GM12801 (cell line): ENCODE results near the gene CDKAL1.

Experiments
- CTCF ChIP-seq: IDR thresholded peaks from one replicate; pipeline ENCODE4 v1.5.1; 2011; ENCODE audit warnings: control low read depth; ENCODE audit not compliant: insufficient read length; ENCODE audit errors: extremely low read depth

Gene CDKAL1

GRCh38 chr6:21158149-21158548 lies 623.9 kb downstream of the CDKAL1 start:
- no peak for TF ChIP-seq CTCF

- no peak for TF ChIP-seq CTCF
Measured at GRCh38 chr6:21158873-21159272, 624.6 kb downstream of the CDKAL1 start.

GRCh38 chr6:21159465-21159864 lies 625.2 kb downstream of the CDKAL1 start:
- no peak for TF ChIP-seq CTCF

- no peak for TF ChIP-seq CTCF
Measured at GRCh38 chr6:21161707-21162106, 627.5 kb downstream of the CDKAL1 start.

GRCh38 chr6:21163110-21163837 lies 629.0 kb downstream of the CDKAL1 start:
- TF ChIP-seq CTCF = no peak

GRCh38 chr6:21163838-21164180 lies 629.6 kb downstream of the CDKAL1 start:
- no peak for TF ChIP-seq CTCF

GRCh38 chr6:21164768-21165326 lies 630.6 kb downstream of the CDKAL1 start:
- TF ChIP-seq CTCF = no peak
